ENCODE measurements around the gene STIP1. TPM values are rescaled to one million over a fixed set of nuclear protein-coding genes. Genes with fewer than 3 reads are reported as not detected.

The STIP1 gene
- total and polyA plus RNA-seq, 9 of the 15 experiments (the other 6 are each of a cell fraction or from before 2014, with no cell fraction given) = 58.1 to 465 (median 346) TPM

- TF ChIP-seq ZNF584 (CRISPR knock-in tag; IDR thresholded peaks at IDR 0.05; ENCODE audit: low read depth) (no peak), ZC3H11A (IDR thresholded peaks at IDR 0.05; ENCODE audit: low read depth, low read length) (no peak), ZNF134 (CRISPR knock-in tag; conservative IDR thresholded peaks at IDR 0.05) (no peak), ZNF444 (CRISPR knock-in tag; IDR thresholded peaks at IDR 0.05) (no peak), KLF1 (tag; IDR thresholded peaks at IDR 0.05) (peak; percentile 91), SRSF3 (IDR thresholded peaks at IDR 0.05; ENCODE audit: insufficient read depth, low read length) (no peak), MLX (CRISPR knock-in tag; conservative IDR thresholded peaks at IDR 0.05) (peak in 1 of 2 experiments; percentile 81; a peak in 1 of 4 replicates), PKNOX1 (IDR thresholded peaks at IDR 0.05) (no peak), HMG20B (CRISPR knock-in tag; IDR thresholded peaks at IDR 0.05) (no peak), BACH1 (tag; IDR thresholded peaks at IDR 0.05) (no peak), UBTF (IDR thresholded peaks at IDR 0.05; ENCODE audit: borderline replicate concordance in 1 of 2, low read depth in 2 of 2, low read length in 2 of 2) (peak; percentile 59 to 76; a peak in 1 of 4 replicates), DIDO1 (tag; IDR thresholded peaks at IDR 0.05; ENCODE audit: low read depth) (no peak), BMI1 (IDR thresholded peaks at IDR 0.05; ENCODE audit: low read length) (no peak), THRAP3 (IDR thresholded peaks at IDR 0.05; ENCODE audit: borderline replicate concordance) (no peak), GTF2F1 (IDR thresholded peaks at IDR 0.05; ENCODE audit: low read depth, low read length) (peak; percentile 89), ZNF785 (CRISPR knock-in tag; IDR thresholded peaks at IDR 0.05) (no peak), CTBP1 (IDR thresholded peaks at IDR 0.05; ENCODE audit: borderline replicate concordance) (peak; percentile 39; the same call in 1 of the 2 replicates), ESRRA (IDR thresholded peaks at IDR 0.05; ENCODE audit: borderline replicate concordance, low read depth) (peak; percentile 58; the same call in 1 of the 2 replicates), IRF1 (CRISPR knock-in tag; IDR thresholded peaks at IDR 0.05; ENCODE audit: borderline replicate concordance) (no peak), TSHZ1 (CRISPR knock-in tag; IDR thresholded peaks at IDR 0.05) (no peak)
Observed at GRCh38 chr11:64185175-64185692, 737 bp upstream of the STIP1 start (continued).
